Upper lobe of left lung (tissue), 4 donors: Measurements from ENCODE around the gene RAMAC.

Source experiments
- CTCF ChIP-seq, 6 experiments: fragments of 450-650 bp in 4 of 6; fragments of 200-600 bp in 2 of 6; sonication (generic) in 2 of 6; IDR thresholded peaks; one replicate each; pipeline ENCODE4 v1.5.1; 2016 to 2019; ENCODE audit warnings: antibody characterized with exemption in 6 of 6
- POLR2A ChIP-seq, 4 donors: fragments of 450-650 bp; IDR thresholded peaks; one replicate each; pipeline ENCODE4 v1.5.1; 2016 to 2017; ENCODE audit warnings: antibody characterized with exemption in 4 of 4, mild to moderate bottlenecking in 2 of 4

- TF ChIP-seq CTCF (IDR thresholded peaks at IDR 0.05): no peak
- no peak for TF ChIP-seq POLR2A (IDR thresholded peaks at IDR 0.05)
These were observed 9.1 kb downstream of the RAMAC start for GRCh38 chr15:82995076-82995475.
